Panc1 (cell line): Measurements from ENCODE around the gene FAM107B. TPM values are rescaled to one million over a fixed set of nuclear protein-coding genes. Genes with fewer than 3 reads are reported as not detected.

Experiments
- ATAC-seq: fragments of 200-7000 bp; cut with Tn5 transposase; 2 replicates; pipeline ENCODE4 v1.9.1; 2020; ENCODE audit warnings: mild to moderate bottlenecking, moderate library complexity
- BruUV-seq: library from RNA; stranded (reverse); fragments of 400-500 nt; replicated peaks from 2 replicates; lab custom pipeline; 2021; lab: Mats Ljungman, UMichigan
- CTCF ChIA-PET: fragments of 300-600 bp; sonication (Branson Sonifier 250); formaldehyde crosslinking; loops from one replicate; lab custom pipeline; 2022; ENCODE audit warnings: antibody characterized with exemption; lab: Charles Lee
- POLR2A ChIA-PET: fragments of 300-600 bp; sonication (Branson Sonifier 250); formaldehyde crosslinking; loops from one replicate; lab custom pipeline; 2022; ENCODE audit warnings: antibody characterized with exemption; lab: Charles Lee
- DNase-seq: peaks from one replicate; pipeline ENCODE4 v3.0.0-alpha.2; 2010; ENCODE audit warnings: low read depth, low spot score
- H3K27ac ChIP-seq: 2 replicates; pipeline ENCODE4 v1.5.1; 2011; ENCODE audit warnings: mild to moderate bottlenecking, low read length, inconsistent platforms
- H3K27me3 ChIP-seq: fragments of 200-500 bp; sonication (Bioruptor generic); 2 replicates; pipeline ENCODE4 v1.6.0; 2014; ENCODE audit warnings: low read length, inconsistent platforms; ENCODE audit not compliant: control insufficient read depth, insufficient read depth
- H3K36me3 ChIP-seq: fragments of 200-500 bp; sonication (Bioruptor generic); 2 replicates; pipeline ENCODE4 v1.5.1; 2014; ENCODE audit warnings: inconsistent platforms, mild to moderate bottlenecking, low read length, moderate library complexity; ENCODE audit not compliant: control insufficient read depth, insufficient read depth
- H3K4me1 ChIP-seq: 2 replicates; pipeline ENCODE4 v1.5.1; 2011; ENCODE audit warnings: inconsistent platforms, mild to moderate bottlenecking, low read length, moderate library complexity; ENCODE audit not compliant: control insufficient read depth, insufficient read depth
- H3K4me3 ChIP-seq, 2 experiments: 2 replicates each; pipeline ENCODE4 v1.5.1; 2011 to 2012; ENCODE audit warnings: low read depth in 2 of 2, low read length in 2 of 2, mild to moderate bottlenecking in 2 of 2, inconsistent platforms in 1 of 2, moderate library complexity in 1 of 2
- H3K9me3 ChIP-seq: fragments of 200-500 bp; sonication (Bioruptor generic); 2 replicates; pipeline ENCODE4 v1.5.1; 2014; ENCODE audit warnings: low read depth, mild to moderate bottlenecking, inconsistent platforms, low read length, moderate library complexity; ENCODE audit not compliant: control insufficient read depth, insufficient read depth
- CTCF ChIP-seq: fragments of 450-650 bp; IDR thresholded peaks from 2 replicates; pipeline ENCODE4 v1.5.1; 2017; ENCODE audit warnings: mild to moderate bottlenecking
- POLR2AphosphoS5 ChIP-seq: IDR thresholded peaks from 2 replicates; pipeline ENCODE4 v1.6.1; 2012; ENCODE audit warnings: mild to moderate bottlenecking, low read depth, low read length, moderate library complexity
- REST ChIP-seq, 2 experiments: IDR thresholded peaks; 2 replicates each; pipeline ENCODE4 v1.6.1; 2011 to 2012; ENCODE audit warnings: low read depth in 2 of 2, control low read depth in 1 of 2, low read length in 1 of 2, mild to moderate bottlenecking in 1 of 2, moderate library complexity in 1 of 2; ENCODE audit not compliant: insufficient read depth in 1 of 2
- SIN3A ChIP-seq: IDR thresholded peaks from 2 replicates; pipeline ENCODE4 v1.6.1; 2012; ENCODE audit warnings: low read depth, mild to moderate bottlenecking, low read length, moderate library complexity, borderline replicate concordance; ENCODE audit not compliant: insufficient read depth
- TCF7L2 ChIP-seq: IDR thresholded peaks from 2 replicates; pipeline ENCODE4 v1.6.1; 2011; ENCODE audit warnings: mild to moderate bottlenecking, low read depth, low read length, inconsistent platforms
- in situ Hi-C: cut with HindIII; loops from 2 replicates; pipeline ENCODE4 v1.10.0; 2016; ENCODE audit warnings: low sequenced_read_pairs, low pct_unique_long_range_greater_than_20kb
- intact Hi-C: fragments of 100-400 bp; cut with micrococcal nuclease; formaldehyde crosslinking; loops from one replicate; pipeline ENCODE4 v1.10.0; 2022; ENCODE audit not compliant: unreplicated experiment
- total RNA-seq: library from RNA; stranded (reverse); gene quantifications from one replicate; pipeline ENCODE4 v1.2.1, GENCODE V29; 2021; ENCODE audit not compliant: unreplicated experiment

FAM107B gene
- total RNA-seq, 1 experiment from 2014 or later: 13.4 TPM

GRCh38 chr10:14740684-14741247 is 33.9 kb downstream of the FAM107B start:
- Histone ChIP-seq H3K27me3 (no peaks in the 10 kb centered on the region), H3K9me3 (no peaks in the 10 kb centered on the region), H3K4me3 (no peak overlapping the region), H3K36me3 (no peaks in the 10 kb centered on the region), H3K27ac (no peak overlapping the region), H3K4me1 (no peaks in the 10 kb centered on the region)
- no TSS peak for BruUV-seq
- TF ChIP-seq REST (IDR thresholded peaks at IDR 0.05; ENCODE audit: insufficient read depth in 1 of 2, low read depth in 2 of 2, low read length in 1 of 2) (no peak), CTCF (no peak), TCF7L2 (no peak), SIN3A (no peak), POLR2AphosphoS5 (no peak)
- intact Hi-C loops (no loop called here), in situ Hi-C loops (no loop called here)
- ATAC-seq: no peak
- CTCF ChIA-PET: no interaction called here
- POLR2A ChIA-PET: no interaction called here
- no peak for DNase-seq

- H3K4me1 ChIP-seq: no peaks in the 10 kb centered on the region
- POLR2A ChIA-PET: no interaction called here
- ATAC-seq (no peak), DNase-seq (no peak)
- in situ Hi-C loops: no loop called here
- H3K4me3 ChIP-seq: no peak overlapping the region
- H3K36me3 ChIP-seq: no peaks in the 10 kb centered on the region
- CTCF ChIA-PET: no interaction called here
- H3K27ac ChIP-seq: no peak overlapping the region
- H3K9me3 ChIP-seq: no peaks in the 10 kb centered on the region
- intact Hi-C loops: no loop called here
- TF ChIP-seq REST (IDR thresholded peaks at IDR 0.05; ENCODE audit: insufficient read depth in 1 of 2, low read depth in 2 of 2, low read length in 1 of 2): no peak
- TF ChIP-seq POLR2AphosphoS5: no peak
- no peak for TF ChIP-seq CTCF
- TF ChIP-seq SIN3A: no peak
- no peak for TF ChIP-seq TCF7L2
- H3K27me3 ChIP-seq: no peaks in the 10 kb centered on the region
- no TSS peak for BruUV-seq
Measured at GRCh38 chr10:14737808-14738545, 36.7 kb downstream of the FAM107B start.
